Panc1 (cell line): Measurements from ENCODE around the gene EFNA5. TPM values are rescaled to one million over a fixed set of nuclear protein-coding genes. Genes with fewer than 3 reads are reported as not detected.

Source experiments
- ATAC-seq: fragments of 200-7000 bp; cut with Tn5 transposase; 2 replicates; pipeline ENCODE4 v1.9.1; 2020; ENCODE audit warnings: mild to moderate bottlenecking, moderate library complexity
- BruUV-seq: library from RNA; stranded (reverse); fragments of 400-500 nt; replicated peaks from 2 replicates; lab custom pipeline; 2021; lab: Mats Ljungman, UMichigan
- CTCF ChIA-PET: fragments of 300-600 bp; sonication (Branson Sonifier 250); formaldehyde crosslinking; loops from one replicate; lab custom pipeline; 2022; ENCODE audit warnings: antibody characterized with exemption; lab: Charles Lee
- POLR2A ChIA-PET: fragments of 300-600 bp; sonication (Branson Sonifier 250); formaldehyde crosslinking; loops from one replicate; lab custom pipeline; 2022; ENCODE audit warnings: antibody characterized with exemption; lab: Charles Lee
- DNase-seq: peaks from one replicate; pipeline ENCODE4 v3.0.0-alpha.2; 2010; ENCODE audit warnings: low read depth, low spot score
- H3K27ac ChIP-seq: 2 replicates; pipeline ENCODE4 v1.5.1; 2011; ENCODE audit warnings: mild to moderate bottlenecking, low read length, inconsistent platforms
- H3K27me3 ChIP-seq: fragments of 200-500 bp; sonication (Bioruptor generic); 2 replicates; pipeline ENCODE4 v1.6.0; 2014; ENCODE audit warnings: low read length, inconsistent platforms; ENCODE audit not compliant: control insufficient read depth, insufficient read depth
- H3K36me3 ChIP-seq: fragments of 200-500 bp; sonication (Bioruptor generic); 2 replicates; pipeline ENCODE4 v1.5.1; 2014; ENCODE audit warnings: inconsistent platforms, mild to moderate bottlenecking, low read length, moderate library complexity; ENCODE audit not compliant: control insufficient read depth, insufficient read depth
- H3K4me1 ChIP-seq: 2 replicates; pipeline ENCODE4 v1.5.1; 2011; ENCODE audit warnings: inconsistent platforms, mild to moderate bottlenecking, low read length, moderate library complexity; ENCODE audit not compliant: control insufficient read depth, insufficient read depth
- H3K4me3 ChIP-seq, 2 experiments: 2 replicates each; pipeline ENCODE4 v1.5.1; 2011 to 2012; ENCODE audit warnings: low read depth in 2 of 2, low read length in 2 of 2, mild to moderate bottlenecking in 2 of 2, inconsistent platforms in 1 of 2, moderate library complexity in 1 of 2
- H3K9me3 ChIP-seq: fragments of 200-500 bp; sonication (Bioruptor generic); 2 replicates; pipeline ENCODE4 v1.5.1; 2014; ENCODE audit warnings: low read depth, mild to moderate bottlenecking, inconsistent platforms, low read length, moderate library complexity; ENCODE audit not compliant: control insufficient read depth, insufficient read depth
- POLR2AphosphoS5 ChIP-seq: IDR thresholded peaks from 2 replicates; pipeline ENCODE4 v1.6.1; 2012; ENCODE audit warnings: mild to moderate bottlenecking, low read depth, low read length, moderate library complexity
- SIN3A ChIP-seq: IDR thresholded peaks from 2 replicates; pipeline ENCODE4 v1.6.1; 2012; ENCODE audit warnings: low read depth, mild to moderate bottlenecking, low read length, moderate library complexity, borderline replicate concordance; ENCODE audit not compliant: insufficient read depth
- TCF7L2 ChIP-seq: IDR thresholded peaks from 2 replicates; pipeline ENCODE4 v1.6.1; 2011; ENCODE audit warnings: mild to moderate bottlenecking, low read depth, low read length, inconsistent platforms
- in situ Hi-C: cut with HindIII; loops from 2 replicates; pipeline ENCODE4 v1.10.0; 2016; ENCODE audit warnings: low sequenced_read_pairs, low pct_unique_long_range_greater_than_20kb
- intact Hi-C: fragments of 100-400 bp; cut with micrococcal nuclease; formaldehyde crosslinking; loops from one replicate; pipeline ENCODE4 v1.10.0; 2022; ENCODE audit not compliant: unreplicated experiment
- total RNA-seq: library from RNA; stranded (reverse); gene quantifications from one replicate; pipeline ENCODE4 v1.2.1, GENCODE V29; 2021; ENCODE audit not compliant: unreplicated experiment
- TF ChIP-seq, protein P1 (sequence below), 2 experiments: IDR thresholded peaks; 2 replicates each; pipeline ENCODE4 v1.6.1; 2011 to 2012; ENCODE audit warnings: low read depth in 2 of 2, control low read depth in 1 of 2, low read length in 1 of 2, mild to moderate bottlenecking in 1 of 2, moderate library complexity in 1 of 2; ENCODE audit not compliant: insufficient read depth in 1 of 2
- TF ChIP-seq, protein P2 (sequence below): fragments of 450-650 bp; IDR thresholded peaks from 2 replicates; pipeline ENCODE4 v1.5.1; 2017; ENCODE audit warnings: mild to moderate bottlenecking

EFNA5 gene
- total RNA-seq, 1 experiment from 2014 or later, result 30.5 TPM

DNA sequence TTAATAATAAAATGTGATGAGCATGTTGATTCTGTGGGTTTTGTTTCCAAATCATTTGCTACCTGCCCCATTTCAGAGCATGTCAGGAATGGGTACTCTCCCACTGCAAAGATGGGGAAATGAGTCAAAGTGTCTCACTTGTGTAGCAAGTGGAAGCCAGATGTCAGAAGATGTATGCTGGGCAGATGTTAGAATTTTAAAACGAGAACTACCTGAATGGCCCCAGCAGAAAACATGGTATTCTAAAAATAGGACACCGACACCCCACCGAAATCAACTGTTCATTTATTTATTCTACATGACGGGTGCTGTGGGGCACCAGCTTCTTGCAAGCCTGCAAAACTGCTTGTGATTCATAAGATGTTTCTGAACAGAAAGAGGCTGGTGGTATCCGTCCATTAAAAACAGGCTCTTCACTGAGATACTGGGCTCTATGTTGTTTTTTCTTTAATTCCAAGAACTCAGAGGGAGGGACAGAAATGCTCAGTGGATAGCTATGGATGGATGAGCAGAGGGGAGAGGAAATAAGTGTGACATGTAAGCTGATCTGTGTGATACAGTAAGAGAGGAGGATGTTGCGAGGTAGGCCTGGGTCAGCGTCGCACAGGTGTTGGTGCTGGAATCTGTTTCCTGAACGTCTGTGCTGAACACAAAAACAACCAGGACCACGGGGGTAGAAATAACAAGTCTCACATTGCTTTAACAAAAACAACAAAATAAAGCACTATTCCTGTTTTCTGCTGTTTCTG, 157.2 kb downstream of the EFNA5 start:
- in situ Hi-C loops (no loop called here), intact Hi-C loops (no loop called here)
- Histone ChIP-seq H3K9me3 (no peaks in the 10 kb centered on the region), H3K27me3 (no peaks in the 10 kb centered on the region), H3K36me3 (no peaks in the 10 kb centered on the region), H3K27ac (no peak overlapping the region), H3K4me1 (no peaks in the 10 kb centered on the region), H3K4me3 (no peak overlapping the region)
- TF ChIP-seq, protein P1, sequence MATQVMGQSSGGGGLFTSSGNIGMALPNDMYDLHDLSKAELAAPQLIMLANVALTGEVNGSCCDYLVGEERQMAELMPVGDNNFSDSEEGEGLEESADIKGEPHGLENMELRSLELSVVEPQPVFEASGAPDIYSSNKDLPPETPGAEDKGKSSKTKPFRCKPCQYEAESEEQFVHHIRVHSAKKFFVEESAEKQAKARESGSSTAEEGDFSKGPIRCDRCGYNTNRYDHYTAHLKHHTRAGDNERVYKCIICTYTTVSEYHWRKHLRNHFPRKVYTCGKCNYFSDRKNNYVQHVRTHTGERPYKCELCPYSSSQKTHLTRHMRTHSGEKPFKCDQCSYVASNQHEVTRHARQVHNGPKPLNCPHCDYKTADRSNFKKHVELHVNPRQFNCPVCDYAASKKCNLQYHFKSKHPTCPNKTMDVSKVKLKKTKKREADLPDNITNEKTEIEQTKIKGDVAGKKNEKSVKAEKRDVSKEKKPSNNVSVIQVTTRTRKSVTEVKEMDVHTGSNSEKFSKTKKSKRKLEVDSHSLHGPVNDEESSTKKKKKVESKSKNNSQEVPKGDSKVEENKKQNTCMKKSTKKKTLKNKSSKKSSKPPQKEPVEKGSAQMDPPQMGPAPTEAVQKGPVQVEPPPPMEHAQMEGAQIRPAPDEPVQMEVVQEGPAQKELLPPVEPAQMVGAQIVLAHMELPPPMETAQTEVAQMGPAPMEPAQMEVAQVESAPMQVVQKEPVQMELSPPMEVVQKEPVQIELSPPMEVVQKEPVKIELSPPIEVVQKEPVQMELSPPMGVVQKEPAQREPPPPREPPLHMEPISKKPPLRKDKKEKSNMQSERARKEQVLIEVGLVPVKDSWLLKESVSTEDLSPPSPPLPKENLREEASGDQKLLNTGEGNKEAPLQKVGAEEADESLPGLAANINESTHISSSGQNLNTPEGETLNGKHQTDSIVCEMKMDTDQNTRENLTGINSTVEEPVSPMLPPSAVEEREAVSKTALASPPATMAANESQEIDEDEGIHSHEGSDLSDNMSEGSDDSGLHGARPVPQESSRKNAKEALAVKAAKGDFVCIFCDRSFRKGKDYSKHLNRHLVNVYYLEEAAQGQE (IDR thresholded peaks at IDR 0.05; ENCODE audit: insufficient read depth in 1 of 2, low read depth in 2 of 2, low read length in 1 of 2), result no peak
- TF ChIP-seq, protein P2, sequence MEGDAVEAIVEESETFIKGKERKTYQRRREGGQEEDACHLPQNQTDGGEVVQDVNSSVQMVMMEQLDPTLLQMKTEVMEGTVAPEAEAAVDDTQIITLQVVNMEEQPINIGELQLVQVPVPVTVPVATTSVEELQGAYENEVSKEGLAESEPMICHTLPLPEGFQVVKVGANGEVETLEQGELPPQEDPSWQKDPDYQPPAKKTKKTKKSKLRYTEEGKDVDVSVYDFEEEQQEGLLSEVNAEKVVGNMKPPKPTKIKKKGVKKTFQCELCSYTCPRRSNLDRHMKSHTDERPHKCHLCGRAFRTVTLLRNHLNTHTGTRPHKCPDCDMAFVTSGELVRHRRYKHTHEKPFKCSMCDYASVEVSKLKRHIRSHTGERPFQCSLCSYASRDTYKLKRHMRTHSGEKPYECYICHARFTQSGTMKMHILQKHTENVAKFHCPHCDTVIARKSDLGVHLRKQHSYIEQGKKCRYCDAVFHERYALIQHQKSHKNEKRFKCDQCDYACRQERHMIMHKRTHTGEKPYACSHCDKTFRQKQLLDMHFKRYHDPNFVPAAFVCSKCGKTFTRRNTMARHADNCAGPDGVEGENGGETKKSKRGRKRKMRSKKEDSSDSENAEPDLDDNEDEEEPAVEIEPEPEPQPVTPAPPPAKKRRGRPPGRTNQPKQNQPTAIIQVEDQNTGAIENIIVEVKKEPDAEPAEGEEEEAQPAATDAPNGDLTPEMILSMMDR, result no peak
- TF ChIP-seq POLR2AphosphoS5 (no peak), TCF7L2 (no peak), SIN3A (no peak)
- ATAC-seq (no peak), DNase-seq (no peak)
- BruUV-seq, result no TSS peak
- ChIA-PET CTCF (no interaction called here), POLR2A (no interaction called here)

DNA sequence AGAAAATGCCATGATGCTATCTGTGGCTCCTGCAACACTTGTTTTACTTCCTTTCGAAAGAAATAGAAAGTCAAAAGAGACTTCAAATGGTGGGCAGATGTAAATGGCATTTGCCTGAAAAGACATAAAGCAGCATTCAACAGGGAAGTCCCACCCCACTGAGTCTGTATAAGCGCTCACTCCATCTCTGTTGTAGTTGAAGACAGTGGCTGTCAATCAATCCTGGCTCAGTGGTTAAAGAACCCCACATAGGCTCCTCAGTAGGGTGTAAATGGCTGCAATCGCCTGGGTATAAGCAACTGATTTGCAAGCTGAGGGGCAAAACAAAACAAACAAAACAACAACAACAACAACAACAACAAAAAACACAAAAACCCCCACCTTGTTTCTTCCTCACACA, 158.7 kb downstream of the EFNA5 start:
- TF ChIP-seq, protein P1 (IDR thresholded peaks at IDR 0.05; ENCODE audit: insufficient read depth in 1 of 2, low read depth in 2 of 2, low read length in 1 of 2), result no peak
- TF ChIP-seq, protein P2, result no peak
- no peak for TF ChIP-seq POLR2AphosphoS5
- no peak for TF ChIP-seq SIN3A
- TF ChIP-seq TCF7L2, result no peak
- DNase-seq, result no peak
- ChIA-PET CTCF (no interaction called here), POLR2A (no interaction called here)
- no TSS peak for BruUV-seq
- Histone ChIP-seq H3K27me3 (no peaks in the 10 kb centered on the region), H3K36me3 (no peaks in the 10 kb centered on the region), H3K27ac (no peak overlapping the region), H3K4me3 (no peak overlapping the region), H3K9me3 (no peaks in the 10 kb centered on the region), H3K4me1 (no peaks in the 10 kb centered on the region)
- no peak for ATAC-seq
- intact Hi-C loops, result no loop called here
- in situ Hi-C loops, result no loop called here
